ENCODE data around the gene SNX1.

Gene SNX1

DNA sequence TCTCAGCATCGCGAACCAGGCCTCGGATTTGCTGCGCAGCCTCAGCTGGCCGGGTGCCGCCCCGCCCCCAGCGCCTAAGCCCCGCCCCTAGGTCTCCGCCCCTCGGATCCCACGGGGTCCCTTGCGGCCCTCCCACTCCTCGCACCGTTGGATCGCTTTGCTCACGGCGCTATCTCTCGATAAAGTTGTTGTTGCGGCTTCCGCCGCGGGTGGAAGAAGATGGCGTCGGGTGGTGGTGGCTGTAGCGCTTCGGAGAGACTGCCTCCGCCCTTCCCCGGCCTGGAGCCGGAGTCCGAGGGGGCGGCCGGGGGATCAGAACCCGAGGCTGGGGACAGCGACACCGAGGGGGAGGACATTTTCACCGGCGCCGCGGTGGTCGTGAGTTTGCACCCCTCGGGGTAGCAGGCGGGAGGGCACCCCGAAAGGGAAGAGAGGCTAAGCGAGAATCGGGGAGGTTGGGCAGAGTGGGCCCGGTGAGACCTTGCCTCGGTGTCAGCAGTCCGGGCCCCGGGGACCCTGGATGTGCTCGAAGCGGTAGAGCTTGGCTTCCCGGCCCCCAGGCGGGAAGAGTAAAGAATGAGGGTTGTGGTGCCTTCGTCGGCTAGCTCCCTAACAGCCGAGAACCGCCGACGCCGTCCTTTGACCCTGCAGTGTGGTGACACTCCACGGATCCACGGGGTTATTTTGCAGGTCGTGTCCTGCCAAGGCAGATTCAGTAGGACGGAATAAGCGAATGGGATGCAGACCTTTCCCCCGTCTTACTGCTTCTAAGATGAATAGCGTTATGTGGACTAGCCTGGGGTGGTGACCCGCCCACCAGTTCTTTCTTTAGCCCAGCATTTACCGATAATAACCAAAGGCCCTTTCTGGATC, at the start of gene SNX1:
SNX1 (plus strand) TSS at position 188 of the 873 bp plus-strand sequence; CDS start at position 220, 32 bp downstream.
- Histone ChIP-seq H3K4me1 (ENCODE audit: control insufficient read depth, insufficient read depth, low read length) (peaks cover 4% of the 10 kb centered on the region), H3K36me3 (ENCODE audit: control insufficient read depth in 2 of 2, insufficient read depth in 1 of 2, low read length in 2 of 2) (no peaks in the 10 kb centered on the region), H3K9me3 (ENCODE audit: control insufficient read depth, insufficient read depth, low read depth, low read length) (no peaks in the 10 kb centered on the region), H3K4me3 (ENCODE audit: low read depth, low read length) (peak within 1 kb of the TSS; percentile 66), H3K27ac (ENCODE audit: extremely low read depth, low read depth, low read length) (peak within 1 kb of the TSS; percentile 67)
- ChIA-PET CTCF (interaction anchor here (1.1 kb wide), 1 partner anchor 57 kb away, joined by 5 read pairs; no protein-coding TSS in a partner anchor), POLR2A (interaction anchor here (1.0 kb wide), 1 partner anchor 16 kb away, joined by 3 read pairs; no protein-coding TSS in a partner anchor)
- no peak for TF ChIP-seq MZF1 (tag by site-specific recombination; IDR thresholded peaks at IDR 0.05; ENCODE audit: borderline replicate concordance)
- TF ChIP-seq REPIN1 (tag by site-specific recombination; IDR thresholded peaks at IDR 0.05; ENCODE audit: low read depth): no peak
- TF ChIP-seq, protein P1, sequence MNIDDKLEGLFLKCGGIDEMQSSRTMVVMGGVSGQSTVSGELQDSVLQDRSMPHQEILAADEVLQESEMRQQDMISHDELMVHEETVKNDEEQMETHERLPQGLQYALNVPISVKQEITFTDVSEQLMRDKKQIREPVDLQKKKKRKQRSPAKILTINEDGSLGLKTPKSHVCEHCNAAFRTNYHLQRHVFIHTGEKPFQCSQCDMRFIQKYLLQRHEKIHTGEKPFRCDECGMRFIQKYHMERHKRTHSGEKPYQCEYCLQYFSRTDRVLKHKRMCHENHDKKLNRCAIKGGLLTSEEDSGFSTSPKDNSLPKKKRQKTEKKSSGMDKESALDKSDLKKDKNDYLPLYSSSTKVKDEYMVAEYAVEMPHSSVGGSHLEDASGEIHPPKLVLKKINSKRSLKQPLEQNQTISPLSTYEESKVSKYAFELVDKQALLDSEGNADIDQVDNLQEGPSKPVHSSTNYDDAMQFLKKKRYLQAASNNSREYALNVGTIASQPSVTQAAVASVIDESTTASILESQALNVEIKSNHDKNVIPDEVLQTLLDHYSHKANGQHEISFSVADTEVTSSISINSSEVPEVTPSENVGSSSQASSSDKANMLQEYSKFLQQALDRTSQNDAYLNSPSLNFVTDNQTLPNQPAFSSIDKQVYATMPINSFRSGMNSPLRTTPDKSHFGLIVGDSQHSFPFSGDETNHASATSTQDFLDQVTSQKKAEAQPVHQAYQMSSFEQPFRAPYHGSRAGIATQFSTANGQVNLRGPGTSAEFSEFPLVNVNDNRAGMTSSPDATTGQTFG (tag by site-specific recombination; IDR thresholded peaks at IDR 0.05; ENCODE audit: borderline replicate concordance): no peak
- TF ChIP-seq ZNF654 (tag by site-specific recombination; IDR thresholded peaks at IDR 0.05; ENCODE audit: low read depth): no peak
- TF ChIP-seq, protein P2, sequence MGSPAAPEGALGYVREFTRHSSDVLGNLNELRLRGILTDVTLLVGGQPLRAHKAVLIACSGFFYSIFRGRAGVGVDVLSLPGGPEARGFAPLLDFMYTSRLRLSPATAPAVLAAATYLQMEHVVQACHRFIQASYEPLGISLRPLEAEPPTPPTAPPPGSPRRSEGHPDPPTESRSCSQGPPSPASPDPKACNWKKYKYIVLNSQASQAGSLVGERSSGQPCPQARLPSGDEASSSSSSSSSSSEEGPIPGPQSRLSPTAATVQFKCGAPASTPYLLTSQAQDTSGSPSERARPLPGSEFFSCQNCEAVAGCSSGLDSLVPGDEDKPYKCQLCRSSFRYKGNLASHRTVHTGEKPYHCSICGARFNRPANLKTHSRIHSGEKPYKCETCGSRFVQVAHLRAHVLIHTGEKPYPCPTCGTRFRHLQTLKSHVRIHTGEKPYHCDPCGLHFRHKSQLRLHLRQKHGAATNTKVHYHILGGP (tag by site-specific recombination; IDR thresholded peaks at IDR 0.05): no peak
- no peak for TF ChIP-seq HOXA7 (CRISPR knock-in tag; IDR thresholded peaks at IDR 0.05; ENCODE audit: borderline replicate concordance)
- peak; percentile 36; the same call in 1 of the 2 replicates for TF ChIP-seq KLF7 (tag by site-specific recombination; IDR thresholded peaks at IDR 0.05; ENCODE audit: borderline replicate concordance)
- no peak for TF ChIP-seq ZNF10 (tag by site-specific recombination; IDR thresholded peaks at IDR 0.05)
- TF ChIP-seq ZBTB8A (tag by site-specific recombination; IDR thresholded peaks at IDR 0.05): peak; percentile 23; the same call in 1 of the 2 replicates
- TF ChIP-seq ZNF121 (tag by site-specific recombination; IDR thresholded peaks at IDR 0.05): no peak
- TF ChIP-seq ZNF555 (tag by site-specific recombination; conservative IDR thresholded peaks at IDR 0.05): no peak
- TF ChIP-seq ZNF600 (tag by site-specific recombination; IDR thresholded peaks at IDR 0.05): peak; percentile 60; the same call in 1 of the 2 replicates
- TF ChIP-seq ZNF677 (tag by site-specific recombination; IDR thresholded peaks at IDR 0.05): no peak
- no peak for TF ChIP-seq ZNF785 (tag by site-specific recombination; IDR thresholded peaks at IDR 0.05)
- TF ChIP-seq, protein P3, sequence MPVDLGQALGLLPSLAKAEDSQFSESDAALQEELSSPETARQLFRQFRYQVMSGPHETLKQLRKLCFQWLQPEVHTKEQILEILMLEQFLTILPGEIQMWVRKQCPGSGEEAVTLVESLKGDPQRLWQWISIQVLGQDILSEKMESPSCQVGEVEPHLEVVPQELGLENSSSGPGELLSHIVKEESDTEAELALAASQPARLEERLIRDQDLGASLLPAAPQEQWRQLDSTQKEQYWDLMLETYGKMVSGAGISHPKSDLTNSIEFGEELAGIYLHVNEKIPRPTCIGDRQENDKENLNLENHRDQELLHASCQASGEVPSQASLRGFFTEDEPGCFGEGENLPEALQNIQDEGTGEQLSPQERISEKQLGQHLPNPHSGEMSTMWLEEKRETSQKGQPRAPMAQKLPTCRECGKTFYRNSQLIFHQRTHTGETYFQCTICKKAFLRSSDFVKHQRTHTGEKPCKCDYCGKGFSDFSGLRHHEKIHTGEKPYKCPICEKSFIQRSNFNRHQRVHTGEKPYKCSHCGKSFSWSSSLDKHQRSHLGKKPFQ (tag by site-specific recombination; IDR thresholded peaks at IDR 0.05): no peak
- no peak for TF ChIP-seq RBAK (tag by site-specific recombination; IDR thresholded peaks at IDR 0.05)
- TF ChIP-seq ZNF521 (tag by site-specific recombination; IDR thresholded peaks at IDR 0.05): no peak
- no peak for TF ChIP-seq ZSCAN16 (tag by site-specific recombination; IDR thresholded peaks at IDR 0.05)
- no peak for TF ChIP-seq FEZF1 (tag by site-specific recombination; IDR thresholded peaks at IDR 0.05)
- TF ChIP-seq ZNF114 (tag by site-specific recombination; IDR thresholded peaks at IDR 0.05): no peak
- TF ChIP-seq ZBTB48 (tag by site-specific recombination; IDR thresholded peaks at IDR 0.05): peak; percentile 62
- no peak for TF ChIP-seq ZNF221 (tag by site-specific recombination; IDR thresholded peaks at IDR 0.05; ENCODE audit: borderline replicate concordance)
- TF ChIP-seq ZSCAN30 (tag by site-specific recombination; IDR thresholded peaks at IDR 0.05): peak; percentile 79; the same call in 1 of the 2 replicates
- TF ChIP-seq ZNF510 (tag by site-specific recombination; IDR thresholded peaks at IDR 0.05; ENCODE audit: insufficient replicate concordance): no peak
- no peak for TF ChIP-seq ZNF133 (tag by site-specific recombination; IDR thresholded peaks at IDR 0.05)
- TF ChIP-seq ZEB2 (tag by site-specific recombination; IDR thresholded peaks at IDR 0.05): peak; percentile 86
- no peak for TF ChIP-seq ZNF146 (tag by site-specific recombination; IDR thresholded peaks at IDR 0.05)
- no peak for TF ChIP-seq ZNF138 (tag by site-specific recombination; IDR thresholded peaks at IDR 0.05; ENCODE audit: borderline replicate concordance)
- peak; percentile 35; the same call in 1 of the 2 replicates for TF ChIP-seq IKZF3 (tag by site-specific recombination; IDR thresholded peaks at IDR 0.05)
- TF ChIP-seq ZBTB17 (tag by site-specific recombination; IDR thresholded peaks at IDR 0.05): peak; percentile 58
- TF ChIP-seq SP2 (tag by site-specific recombination; IDR thresholded peaks at IDR 0.05): peak; percentile 85

Data from HEK293 (cell line).